ENCODE measurements around the gene GCAT. TPM values are rescaled to one million over a fixed set of nuclear protein-coding genes. Genes with fewer than 3 reads are reported as not detected.
"Not testable (repeated sequence)": the region's sequence is repeated elsewhere in the genome, so short reads cannot be mapped to it uniquely, and the experiment has no call there.

The GCAT gene
- polyA plus RNA-seq, 3 donors, result 0.56 to 1.9 (median 1.1) TPM

DNA sequence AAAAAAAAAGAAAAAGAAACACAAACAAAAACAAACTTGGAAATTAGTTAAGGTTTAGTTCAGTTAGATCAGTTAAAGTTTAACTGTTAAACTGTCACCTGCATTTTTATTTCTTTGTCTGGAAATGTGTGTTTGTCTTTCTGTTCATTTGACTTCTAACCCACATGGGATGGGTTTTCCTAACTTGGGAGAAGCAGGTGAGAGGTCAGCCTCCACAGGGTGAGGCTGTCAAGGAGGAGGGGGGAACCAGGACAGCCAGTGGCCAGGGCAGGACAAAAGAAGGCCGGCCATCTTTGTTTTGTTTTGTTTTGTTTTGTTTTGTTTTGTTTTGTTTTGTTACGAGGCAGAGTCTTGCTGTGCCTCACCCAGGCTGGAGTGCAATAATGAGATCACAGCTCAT lies 13.4 kb upstream of the GCAT start:
- H3K9me3 Mint-ChIP-seq, result no peaks in the 10 kb centered on the region
- DNase-seq, result no peak
- no peak overlapping the region for H3K4me3 Mint-ChIP-seq
- WGBS (ENCODE audit: insufficient coverage), result 83% methylated on average over 1 of the region's 2 CpGs
- Histone ChIP-seq H3K36me3 (replicated peaks in 1 of 2; ENCODE audit: control insufficient read depth in 1 of 2, insufficient read depth in 2 of 2, low read length in 2 of 2) (no peaks in the 10 kb centered on the region), H4K20me1 (ENCODE audit: insufficient read depth, low read length) (no peaks in the 10 kb centered on the region), H3K27ac (ENCODE audit: low read depth in 1 of 2, low read length in 2 of 2) (no peak overlapping the region), H3K4me1 (ENCODE audit: control insufficient read depth in 1 of 2, insufficient read depth in 2 of 2, low read length in 2 of 2) (no peaks in the 10 kb centered on the region), H3K9ac (ENCODE audit: insufficient read depth, low read length, poor library complexity, severe bottlenecking) (no peak overlapping the region), H3K9me3 (replicated peaks in 1 of 2; ENCODE audit: control insufficient read depth in 1 of 2, insufficient read depth in 1 of 2, low read length in 2 of 2) (no peaks in the 10 kb centered on the region), H3K4me2 (replicated peaks; ENCODE audit: extremely low read depth, low read length, poor library complexity, severe bottlenecking) (no peak overlapping the region), H2AFZ (ENCODE audit: insufficient read depth, low read depth, low read length, poor library complexity, severe bottlenecking) (no peak overlapping the region), H3K79me2 (ENCODE audit: insufficient read depth, low read length) (no peaks in the 10 kb centered on the region), H3K4me3 (replicated peaks in 1 of 3; ENCODE audit: low read depth in 2 of 3, low read length in 3 of 3) (no peak overlapping the region), H3K27me3 (ENCODE audit: control insufficient read depth in 2 of 2, insufficient read depth in 2 of 2, low read length in 2 of 2) (no peaks in the 10 kb centered on the region)
- H3K27me3 Mint-ChIP-seq (ENCODE audit: low read depth in 3 of 3), result peaks cover 7 to 11% (median 7%) of the 10 kb centered on the region in 3 donors
- intact Hi-C loops (cut with micrococcal nuclease), result no loop called here
- no peaks in the 10 kb centered on the region for H3K36me3 Mint-ChIP-seq
- H3K4me1 Mint-ChIP-seq, result peaks cover 6% of the 10 kb centered on the region
- TF ChIP-seq CTCF (IDR thresholded peaks at IDR 0.05), result no peak
- no peak overlapping the region for H3K27ac Mint-ChIP-seq

DNA sequence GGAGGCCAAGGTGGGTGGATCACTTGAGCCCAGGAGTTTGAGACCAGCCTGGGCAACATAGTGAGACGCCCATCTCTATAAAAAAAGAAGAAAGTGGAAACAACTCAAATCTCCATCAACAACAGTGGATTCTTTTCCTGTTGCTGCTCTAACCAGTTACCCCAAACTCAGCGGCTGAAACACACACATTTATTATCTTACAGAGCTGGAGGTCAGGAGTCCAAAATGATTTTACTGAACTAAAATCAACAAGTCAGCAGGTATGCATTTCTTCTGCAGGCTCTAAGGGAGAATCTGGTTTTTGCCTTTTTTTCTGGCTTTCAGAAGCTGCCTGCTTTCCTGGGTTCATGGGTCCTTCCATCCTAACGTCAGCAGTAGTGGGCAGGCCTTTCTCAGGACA lies 11.7 kb upstream of the GCAT start:
- Histone ChIP-seq H3K4me1 (ENCODE audit: control insufficient read depth in 1 of 2, insufficient read depth in 2 of 2, low read length in 2 of 2) (no peaks in the 10 kb centered on the region), H3K36me3 (replicated peaks in 1 of 2; ENCODE audit: control insufficient read depth in 1 of 2, insufficient read depth in 2 of 2, low read length in 2 of 2) (no peaks in the 10 kb centered on the region), H3K27ac (ENCODE audit: low read depth in 1 of 2, low read length in 2 of 2) (no peak overlapping the region), H4K20me1 (ENCODE audit: insufficient read depth, low read length) (no peaks in the 10 kb centered on the region), H3K4me2 (replicated peaks; ENCODE audit: extremely low read depth, low read length, poor library complexity, severe bottlenecking) (no peak overlapping the region), H3K79me2 (ENCODE audit: insufficient read depth, low read length) (no peaks in the 10 kb centered on the region), H2AFZ (ENCODE audit: insufficient read depth, low read depth, low read length, poor library complexity, severe bottlenecking) (no peak overlapping the region), H3K9me3 (replicated peaks in 1 of 2; ENCODE audit: control insufficient read depth in 1 of 2, insufficient read depth in 1 of 2, low read length in 2 of 2) (no peaks in the 10 kb centered on the region), H3K9ac (ENCODE audit: insufficient read depth, low read length, poor library complexity, severe bottlenecking) (no peak overlapping the region), H3K4me3 (replicated peaks in 1 of 3; ENCODE audit: low read depth in 2 of 3, low read length in 3 of 3) (no peak overlapping the region), H3K27me3 (ENCODE audit: control insufficient read depth in 2 of 2, insufficient read depth in 2 of 2, low read length in 2 of 2) (no peaks in the 10 kb centered on the region)
- Mint-ChIP-seq H3K4me1 (peaks cover 6% of the 10 kb centered on the region), H3K27ac (no peak overlapping the region), H3K9me3 (no peaks in the 10 kb centered on the region), H3K36me3 (no peaks in the 10 kb centered on the region), H3K4me3 (no peak overlapping the region), H3K27me3 (ENCODE audit: low read depth in 3 of 3) (peaks cover 14 to 20% (median 19%) of the 10 kb centered on the region in 3 donors)
- no peak for TF ChIP-seq CTCF (IDR thresholded peaks at IDR 0.05)
- DNase-seq, result no peak
- 78% methylated on average over 2 of the region's 3 CpGs for WGBS (ENCODE audit: insufficient coverage)
- intact Hi-C loops (cut with micrococcal nuclease), result no loop called here

GRCh38 chr22:37797259-37797658 lies 10.5 kb upstream of the GCAT start:
- H3K27ac ChIP-seq (ENCODE audit: low read depth in 1 of 2, low read length in 2 of 2); DNase-seq; H3K4me3 Mint-ChIP-seq; H3K9me3 Mint-ChIP-seq; H4K20me1 ChIP-seq (ENCODE audit: insufficient read depth, low read length); H3K79me2 ChIP-seq (ENCODE audit: insufficient read depth, low read length); H3K27me3 ChIP-seq (ENCODE audit: control insufficient read depth in 2 of 2, insufficient read depth in 2 of 2, low read length in 2 of 2); H3K36me3 ChIP-seq (replicated peaks in 1 of 2; ENCODE audit: control insufficient read depth in 1 of 2, insufficient read depth in 2 of 2, low read length in 2 of 2); H3K36me3 Mint-ChIP-seq; H3K4me2 ChIP-seq (replicated peaks; ENCODE audit: extremely low read depth, low read length, poor library complexity, severe bottlenecking); H3K4me1 Mint-ChIP-seq; intact Hi-C loops (cut with micrococcal nuclease); H3K4me3 ChIP-seq (replicated peaks in 1 of 3; ENCODE audit: low read depth in 2 of 3, low read length in 3 of 3); H3K9me3 ChIP-seq (replicated peaks in 1 of 2; ENCODE audit: control insufficient read depth in 1 of 2, insufficient read depth in 1 of 2, low read length in 2 of 2); H3K4me1 ChIP-seq (ENCODE audit: control insufficient read depth in 1 of 2, insufficient read depth in 2 of 2, low read length in 2 of 2); H3K9ac ChIP-seq (ENCODE audit: insufficient read depth, low read length, poor library complexity, severe bottlenecking); H2AFZ ChIP-seq (ENCODE audit: insufficient read depth, low read depth, low read length, poor library complexity, severe bottlenecking): not testable (repeated sequence)
- peaks cover 19 to 23% (median 19%) of the 10 kb centered on the region in 3 donors for H3K27me3 Mint-ChIP-seq (ENCODE audit: low read depth in 3 of 3)
- WGBS (ENCODE audit: insufficient coverage), result 81% methylated on average over 2 of the region's 7 CpGs
- peak overlapping the region in 1 of 7 donors; percentile 19 for H3K27ac Mint-ChIP-seq
